NB4 (cell line): Measurements from ENCODE around the gene KCNA3.

ENCODE experiments used
- DNase-seq: peaks from one replicate; pipeline ENCODE4 v3.0.0; 2010; ENCODE audit warnings: low read depth
- H3K4me3 ChIP-seq: one replicate; pipeline ENCODE4 v1.5.1; 2011; ENCODE audit warnings: mild to moderate bottlenecking, low read depth, low read length, moderate library complexity
- MYC ChIP-seq: IDR thresholded peaks from 2 replicates; pipeline ENCODE4 v1.6.1; 2011; ENCODE audit warnings: low read depth, low read length
- POLR2A ChIP-seq: IDR thresholded peaks from 2 replicates; pipeline ENCODE4 v1.6.1; 2011; ENCODE audit warnings: mild to moderate bottlenecking; ENCODE audit not compliant: insufficient read length; ENCODE audit errors: extremely low read depth
- TF ChIP-seq, protein P1 (sequence below): IDR thresholded peaks from 2 replicates; pipeline ENCODE4 v1.6.1; 2011; ENCODE audit warnings: low read depth, low read length
- TF ChIP-seq, protein P2 (sequence below): IDR thresholded peaks from one replicate; pipeline ENCODE4 v1.5.1; 2012; ENCODE audit warnings: low read depth, low read length

KCNA3 gene

GRCh38 chr1:110657351-110657750, 17.4 kb downstream of the KCNA3 start:
- H3K4me3 ChIP-seq, result no peak overlapping the region
- TF ChIP-seq, protein P1, sequence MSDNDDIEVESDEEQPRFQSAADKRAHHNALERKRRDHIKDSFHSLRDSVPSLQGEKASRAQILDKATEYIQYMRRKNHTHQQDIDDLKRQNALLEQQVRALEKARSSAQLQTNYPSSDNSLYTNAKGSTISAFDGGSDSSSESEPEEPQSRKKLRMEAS, result no peak
- TF ChIP-seq MYC, result no peak
- TF ChIP-seq, protein P2, sequence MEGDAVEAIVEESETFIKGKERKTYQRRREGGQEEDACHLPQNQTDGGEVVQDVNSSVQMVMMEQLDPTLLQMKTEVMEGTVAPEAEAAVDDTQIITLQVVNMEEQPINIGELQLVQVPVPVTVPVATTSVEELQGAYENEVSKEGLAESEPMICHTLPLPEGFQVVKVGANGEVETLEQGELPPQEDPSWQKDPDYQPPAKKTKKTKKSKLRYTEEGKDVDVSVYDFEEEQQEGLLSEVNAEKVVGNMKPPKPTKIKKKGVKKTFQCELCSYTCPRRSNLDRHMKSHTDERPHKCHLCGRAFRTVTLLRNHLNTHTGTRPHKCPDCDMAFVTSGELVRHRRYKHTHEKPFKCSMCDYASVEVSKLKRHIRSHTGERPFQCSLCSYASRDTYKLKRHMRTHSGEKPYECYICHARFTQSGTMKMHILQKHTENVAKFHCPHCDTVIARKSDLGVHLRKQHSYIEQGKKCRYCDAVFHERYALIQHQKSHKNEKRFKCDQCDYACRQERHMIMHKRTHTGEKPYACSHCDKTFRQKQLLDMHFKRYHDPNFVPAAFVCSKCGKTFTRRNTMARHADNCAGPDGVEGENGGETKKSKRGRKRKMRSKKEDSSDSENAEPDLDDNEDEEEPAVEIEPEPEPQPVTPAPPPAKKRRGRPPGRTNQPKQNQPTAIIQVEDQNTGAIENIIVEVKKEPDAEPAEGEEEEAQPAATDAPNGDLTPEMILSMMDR, result no peak
- DNase-seq, result no peak

GRCh38 chr1:110650609-110651008, 24.1 kb downstream of the KCNA3 start:
- no peak for DNase-seq
- H3K4me3 ChIP-seq, result no peak overlapping the region
- TF ChIP-seq, protein P1, result no peak
- TF ChIP-seq MYC (no peak), POLR2A (no peak)
- TF ChIP-seq, protein P2, result no peak

- no peak overlapping the region for H3K4me3 ChIP-seq
- DNase-seq, result no peak
- no peak for TF ChIP-seq MYC
- TF ChIP-seq POLR2A, result no peak
- TF ChIP-seq, protein P2, result no peak
- TF ChIP-seq, protein P1, result no peak
These were observed 26.3 kb downstream of the KCNA3 start for GRCh38 chr1:110648417-110648816.

DNA sequence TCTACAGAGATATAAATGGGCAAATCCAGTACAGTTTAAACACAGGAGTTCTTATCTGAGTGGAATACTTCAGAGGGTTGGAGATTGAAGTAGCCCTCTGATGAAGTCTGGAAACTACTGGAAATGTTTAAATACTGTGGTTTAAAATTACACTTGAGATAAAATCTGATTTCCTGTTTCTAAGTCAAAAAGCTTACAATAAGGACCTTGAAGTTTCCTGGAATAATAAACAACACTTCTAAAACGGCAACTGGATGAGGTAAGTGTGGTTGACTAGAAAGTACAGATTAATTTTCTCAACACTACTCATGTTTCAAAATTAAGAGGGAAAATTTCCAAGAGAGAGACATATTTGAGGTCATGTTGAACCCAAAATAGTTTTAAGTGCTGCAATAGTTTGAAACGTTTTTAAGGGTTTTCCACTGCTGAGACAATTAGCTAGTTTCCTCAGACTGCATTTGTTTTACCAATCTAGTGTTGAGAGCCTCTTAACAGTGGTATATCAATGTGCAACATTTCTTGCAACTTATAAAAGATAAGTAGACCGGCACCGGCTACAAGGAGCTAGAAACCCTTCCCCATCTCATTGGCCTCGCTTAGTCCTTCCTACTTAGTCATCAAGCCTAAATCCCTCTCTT, 27.4 kb downstream of the KCNA3 start:
- TF ChIP-seq MYC, result no peak
- TF ChIP-seq POLR2A, result no peak
- TF ChIP-seq, protein P1, result no peak
- TF ChIP-seq, protein P2, result no peak
- no peak overlapping the region for H3K4me3 ChIP-seq
- no peak for DNase-seq

GRCh38 chr1:110645821-110646735, 28.7 kb downstream of the KCNA3 start:
- TF ChIP-seq, protein P2, result no peak
- TF ChIP-seq, protein P1, result no peak
- no peak for TF ChIP-seq POLR2A
- no peak for TF ChIP-seq MYC
- DNase-seq, result no peak

More at GRCh38 chr1:110645821-110646735, 28.7 kb downstream of the KCNA3 start:
- no peak overlapping the region for H3K4me3 ChIP-seq
